Measurements from ENCODE around the gene TAF1B. TPM values are rescaled to one million over a fixed set of nuclear protein-coding genes. Genes with fewer than 3 reads are reported as not detected.
A peak's percentile ranks its signal among the peaks of the same experiment; 100 is the strongest.
"Not testable (repeated sequence)": the region's sequence is repeated elsewhere in the genome, so short reads cannot be mapped to it uniquely, and the experiment has no call there.

Gene TAF1B
- total RNA-seq, 4 donors from 2014 or later: 0.80 to 18.9 (median 4.4) TPM; not detected in 1

- H3K36me3 ChIP-seq: peaks cover 0 to 7% (median 0%) of the 10 kb centered on the region in 4 donors
- H3K4me1 ChIP-seq: no peaks in the 10 kb centered on the region
- WGBS, 2 donors (ENCODE audit: low coverage in 1 of 2): 89 to 94% methylated on average over 2 to 4 of the region's 4 CpGs
- H3K9me3 ChIP-seq: no peaks in the 10 kb centered on the region
- H3K27me3 ChIP-seq: no peaks in the 10 kb centered on the region
- intact Hi-C loops (cut with DNase I; ENCODE audit: low total_unique reads) (no loop called here), in situ Hi-C loops (cut with MboI; ENCODE audit: low pct_ligation_motif_present in 1 of 4, low pct_unique_long_range_greater_than_20kb in 1 of 4, low sequenced_read_pairs in 3 of 4) (no loop called here)
- no peak overlapping the region for H3K4me3 ChIP-seq
- no peak overlapping the region for H3K27ac ChIP-seq
- TF ChIP-seq EP300 (IDR thresholded peaks at IDR 0.05; ENCODE audit: low read depth): no peak
- no peak for TF ChIP-seq CTCF (IDR thresholded peaks at IDR 0.05)
- no peak for TF ChIP-seq POLR2A (IDR thresholded peaks at IDR 0.05)
- TF ChIP-seq POLR2AphosphoS5 (IDR thresholded peaks at IDR 0.05): no peak
- DNase-seq: no peak
Observed at GRCh38 chr2:9912468-9912867, 69.2 kb downstream of the TAF1B start.

- Histone ChIP-seq H3K4me3 (no peak overlapping the region), H3K36me3 (peaks cover 0 to 9% (median 0%) of the 10 kb centered on the region in 4 donors), H3K27ac (no peak overlapping the region), H3K27me3 (no peaks in the 10 kb centered on the region), H3K9me3 (no peaks in the 10 kb centered on the region), H3K4me1 (no peaks in the 10 kb centered on the region)
- in situ Hi-C loops (cut with MboI; ENCODE audit: low pct_ligation_motif_present in 1 of 4, low pct_unique_long_range_greater_than_20kb in 1 of 4, low sequenced_read_pairs in 3 of 4) (no loop called here), intact Hi-C loops (cut with DNase I; ENCODE audit: low total_unique reads) (no loop called here)
- DNase-seq: peak; percentile 17
- TF ChIP-seq CTCF (IDR thresholded peaks at IDR 0.05) (no peak), EP300 (IDR thresholded peaks at IDR 0.05; ENCODE audit: low read depth) (no peak), POLR2A (IDR thresholded peaks at IDR 0.05) (no peak), POLR2AphosphoS5 (IDR thresholded peaks at IDR 0.05) (no peak)
- WGBS, 2 donors (ENCODE audit: low coverage in 1 of 2): 64 to 81% methylated on average over 5 to 9 of the region's 9 CpGs
Observed at GRCh38 chr2:9914384-9915065, 71.3 kb downstream of the TAF1B start.

- intact Hi-C loops (cut with DNase I; ENCODE audit: low total_unique reads) (no loop called here), in situ Hi-C loops (cut with MboI; ENCODE audit: low pct_ligation_motif_present in 1 of 4, low pct_unique_long_range_greater_than_20kb in 1 of 4, low sequenced_read_pairs in 3 of 4) (no loop called here)
- no peaks in the 10 kb centered on the region for H3K4me1 ChIP-seq
- no peaks in the 10 kb centered on the region for H3K9me3 ChIP-seq
- no peak for DNase-seq
- no peaks in the 10 kb centered on the region for H3K27me3 ChIP-seq
- no peak overlapping the region for H3K4me3 ChIP-seq
- peaks cover 0 to 13% (median 0%) of the 10 kb centered on the region in 4 donors for H3K36me3 ChIP-seq
- 79 to 80% methylated on average over 1 to 2 of the region's 2 CpGs for WGBS, 2 donors (ENCODE audit: low coverage in 1 of 2)
- TF ChIP-seq CTCF (IDR thresholded peaks at IDR 0.05): no peak
- no peak for TF ChIP-seq POLR2A (IDR thresholded peaks at IDR 0.05)
- TF ChIP-seq POLR2AphosphoS5 (IDR thresholded peaks at IDR 0.05): no peak
- no peak for TF ChIP-seq EP300 (IDR thresholded peaks at IDR 0.05; ENCODE audit: low read depth)
- H3K27ac ChIP-seq: no peak overlapping the region
Observed at GRCh38 chr2:9918275-9918674, 75.0 kb downstream of the TAF1B start.

- Histone ChIP-seq H3K4me1 (no peaks in the 10 kb centered on the region), H3K36me3 (peaks cover 0 to 8% (median 0%) of the 10 kb centered on the region in 4 donors), H3K4me3 (no peak overlapping the region), H3K9me3 (no peaks in the 10 kb centered on the region), H3K27me3 (no peaks in the 10 kb centered on the region), H3K27ac (no peak overlapping the region)
- intact Hi-C loops (cut with DNase I; ENCODE audit: low total_unique reads) (no loop called here), in situ Hi-C loops (cut with MboI; ENCODE audit: low pct_ligation_motif_present in 1 of 4, low pct_unique_long_range_greater_than_20kb in 1 of 4, low sequenced_read_pairs in 3 of 4) (no loop called here)
- 86 to 100% methylated on average over 2 to 3 of the region's 3 CpGs for WGBS, 2 donors (ENCODE audit: low coverage in 1 of 2)
- no peak for DNase-seq
- TF ChIP-seq POLR2A (IDR thresholded peaks at IDR 0.05): no peak
- no peak for TF ChIP-seq POLR2AphosphoS5 (IDR thresholded peaks at IDR 0.05)
- no peak for TF ChIP-seq EP300 (IDR thresholded peaks at IDR 0.05; ENCODE audit: low read depth)
- no peak for TF ChIP-seq CTCF (IDR thresholded peaks at IDR 0.05)
Observed at GRCh38 chr2:9919512-9919911, 76.2 kb downstream of the TAF1B start.

GRCh38 chr2:9927020-9927419 is 83.7 kb downstream of the TAF1B start:
- H3K27me3 ChIP-seq; H3K36me3 ChIP-seq; H3K4me3 ChIP-seq; H3K27ac ChIP-seq; in situ Hi-C loops (cut with MboI; ENCODE audit: low pct_ligation_motif_present in 1 of 4, low pct_unique_long_range_greater_than_20kb in 1 of 4, low sequenced_read_pairs in 3 of 4); H3K9me3 ChIP-seq; intact Hi-C loops (cut with DNase I; ENCODE audit: low total_unique reads); DNase-seq; H3K4me1 ChIP-seq: not testable (repeated sequence)
- WGBS, 2 donors (ENCODE audit: low coverage in 1 of 2): 98 to 100% methylated on average over 2 of the region's 2 CpGs

Data from transverse colon (tissue), 4 donors.